AG09319 (cell line): ENCODE data around the gene FBXW7.

Experiments used
- DNase-seq: peaks from one replicate; pipeline ENCODE4 v3.0.0-alpha.2; 2010; ENCODE audit warnings: low read depth; ENCODE audit errors: extremely low read depth
- TF ChIP-seq, protein P1 (sequence below): IDR thresholded peaks from 2 replicates; pipeline ENCODE4 v1.5.1; 2011; ENCODE audit warnings: low read depth, mild to moderate bottlenecking, inconsistent platforms, low read length, moderate library complexity

Gene FBXW7

GRCh38 chr4:152382057-152382785, 153.7 kb downstream of the FBXW7 start:
- TF ChIP-seq, protein P1, sequence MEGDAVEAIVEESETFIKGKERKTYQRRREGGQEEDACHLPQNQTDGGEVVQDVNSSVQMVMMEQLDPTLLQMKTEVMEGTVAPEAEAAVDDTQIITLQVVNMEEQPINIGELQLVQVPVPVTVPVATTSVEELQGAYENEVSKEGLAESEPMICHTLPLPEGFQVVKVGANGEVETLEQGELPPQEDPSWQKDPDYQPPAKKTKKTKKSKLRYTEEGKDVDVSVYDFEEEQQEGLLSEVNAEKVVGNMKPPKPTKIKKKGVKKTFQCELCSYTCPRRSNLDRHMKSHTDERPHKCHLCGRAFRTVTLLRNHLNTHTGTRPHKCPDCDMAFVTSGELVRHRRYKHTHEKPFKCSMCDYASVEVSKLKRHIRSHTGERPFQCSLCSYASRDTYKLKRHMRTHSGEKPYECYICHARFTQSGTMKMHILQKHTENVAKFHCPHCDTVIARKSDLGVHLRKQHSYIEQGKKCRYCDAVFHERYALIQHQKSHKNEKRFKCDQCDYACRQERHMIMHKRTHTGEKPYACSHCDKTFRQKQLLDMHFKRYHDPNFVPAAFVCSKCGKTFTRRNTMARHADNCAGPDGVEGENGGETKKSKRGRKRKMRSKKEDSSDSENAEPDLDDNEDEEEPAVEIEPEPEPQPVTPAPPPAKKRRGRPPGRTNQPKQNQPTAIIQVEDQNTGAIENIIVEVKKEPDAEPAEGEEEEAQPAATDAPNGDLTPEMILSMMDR = no peak
- DNase-seq = no peak

GRCh38 chr4:152380919-152381318, 155.0 kb downstream of the FBXW7 start:
- TF ChIP-seq, protein P1 = no peak

DNA sequence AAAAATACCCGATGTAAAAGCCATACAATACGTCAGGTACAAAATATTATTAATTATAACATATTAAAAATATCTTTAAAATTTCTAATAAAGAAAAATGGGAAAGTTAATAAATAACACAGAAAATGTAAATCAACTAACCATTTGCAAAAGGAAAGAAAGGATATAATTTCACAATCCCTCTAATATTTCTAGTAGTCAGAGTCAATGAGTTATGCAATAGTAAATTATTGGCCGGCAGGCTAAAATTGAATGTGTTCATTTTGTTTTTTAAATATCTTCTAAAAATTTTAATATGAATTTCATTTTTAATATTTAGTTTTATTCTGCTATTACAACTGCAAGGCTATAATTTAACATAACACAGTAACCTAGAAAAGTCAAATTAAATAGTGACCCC, 155.7 kb downstream of the FBXW7 start:
- TF ChIP-seq, protein P1 = no peak
- no peak for DNase-seq

More at GRCh38 chr4:152380919-152381318, 155.0 kb downstream of the FBXW7 start:
- DNase-seq = no peak

DNA sequence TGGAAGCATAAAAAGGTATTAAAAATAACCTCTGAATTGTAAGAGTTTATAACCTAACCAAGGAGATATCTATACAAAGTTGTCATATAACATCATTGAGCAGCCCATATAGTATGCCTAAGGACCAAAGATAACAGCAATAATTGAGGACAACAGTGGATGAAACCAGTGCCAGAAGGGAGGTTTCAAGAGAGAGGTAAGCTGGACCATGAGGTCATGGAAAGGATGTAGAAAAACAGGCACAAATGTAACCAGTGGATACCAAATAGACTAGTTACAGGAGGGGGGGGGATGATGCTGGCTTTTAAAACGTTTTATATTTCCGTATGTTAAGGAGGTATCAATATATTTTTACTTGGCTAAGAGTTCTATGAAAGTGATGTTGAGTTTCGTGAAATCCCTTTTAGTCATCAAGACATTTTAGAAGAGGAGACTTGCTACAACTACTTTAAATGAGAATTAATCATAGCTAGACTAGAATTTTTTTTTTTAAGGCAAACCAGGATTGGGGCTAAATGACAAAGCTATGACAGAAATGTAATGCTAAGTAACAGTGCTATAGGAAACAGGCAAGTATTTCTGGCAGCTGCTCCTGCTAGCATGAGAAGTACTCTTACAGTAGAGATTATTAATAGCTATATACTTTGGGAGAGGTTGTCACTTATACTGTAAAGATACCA, 161.1 kb downstream of the FBXW7 start:
- TF ChIP-seq, protein P1 = no peak
- no peak for DNase-seq

- TF ChIP-seq, protein P1 = no peak
- DNase-seq = no peak
Observed at GRCh38 chr4:152374153-152374552, 161.7 kb downstream of the FBXW7 start.

DNA sequence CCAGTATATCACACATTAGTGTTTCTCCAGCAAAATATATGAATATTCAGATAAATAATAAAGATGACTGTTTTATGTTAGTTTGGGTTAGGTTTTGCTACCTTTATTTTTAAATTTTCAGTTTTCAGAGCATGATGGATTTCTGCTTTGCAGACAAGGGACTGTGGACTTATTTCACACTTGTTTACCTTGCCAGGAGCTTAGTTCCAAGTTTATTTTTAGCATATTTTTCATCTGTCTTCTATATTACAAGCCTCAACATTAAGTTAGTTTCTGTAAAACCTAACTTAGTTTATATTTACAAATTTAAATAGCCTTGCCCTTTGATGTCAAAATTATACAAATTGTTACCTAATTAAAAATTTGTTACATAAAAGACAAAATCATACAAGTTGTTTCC, 163.4 kb downstream of the FBXW7 start:
- TF ChIP-seq, protein P1 = no peak
- no peak for DNase-seq

DNA sequence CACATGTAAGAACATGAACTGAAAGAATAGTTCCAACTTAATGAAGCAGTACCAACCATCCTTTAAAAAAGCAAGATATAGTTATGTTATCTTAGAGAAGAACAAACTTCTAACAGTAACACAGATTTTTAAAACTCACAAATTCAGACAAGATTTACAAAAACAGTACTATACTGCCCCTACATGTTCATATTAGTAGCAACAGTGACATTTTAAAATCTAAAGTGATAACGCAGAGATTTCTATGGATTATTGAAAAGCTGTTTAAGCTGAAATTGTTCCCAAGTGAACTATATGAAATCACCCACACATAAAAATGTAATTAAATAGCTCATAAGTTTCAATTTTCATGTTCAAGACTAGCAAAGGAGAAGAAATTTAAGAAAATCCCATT, 166.0 kb downstream of the FBXW7 start:
- TF ChIP-seq, protein P1 = peak; percentile 34
- DNase-seq = no peak
